Measurements from ENCODE around the gene ADCY7.

DNA sequence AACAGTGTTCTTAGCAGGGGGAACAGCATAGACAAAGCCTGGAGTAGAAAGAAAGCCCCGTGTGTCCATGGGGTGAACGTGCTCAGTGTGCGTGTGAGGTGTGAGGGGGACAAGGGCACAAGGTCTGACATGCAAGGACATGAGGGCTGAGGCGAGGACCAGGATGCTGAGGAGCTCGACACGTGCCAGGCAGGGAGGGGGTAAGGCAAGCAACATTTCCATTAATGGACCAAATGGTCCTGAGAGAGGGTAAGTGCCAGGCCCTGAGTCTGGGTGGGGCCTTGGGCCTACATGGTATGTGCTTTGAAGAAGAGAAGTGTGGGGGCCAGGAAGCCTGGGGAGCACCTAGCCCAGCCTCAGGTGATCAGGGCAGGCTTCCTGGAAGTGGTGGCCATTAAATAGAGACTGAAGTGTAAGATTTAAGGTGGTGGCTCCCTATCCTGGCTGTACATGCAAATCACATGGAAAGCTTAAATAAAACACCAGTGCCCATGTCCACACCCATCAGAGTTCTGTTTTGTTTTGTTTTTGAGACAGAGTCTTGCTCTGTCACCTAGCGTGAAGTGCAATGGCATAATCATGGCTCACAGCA is 29.3 kb downstream of the ADCY7 start:
- TF ChIP-seq CTCF (IDR thresholded peaks at IDR 0.05 in 8 of 11, conservative IDR thresholded peaks at IDR 0.05 in 3 of 11) (no peak), POLR2AphosphoS5 (IDR thresholded peaks at IDR 0.05) (no peak)
